Measurements from ENCODE around the gene NHLRC4.
A peak's percentile ranks its signal among the peaks of the same experiment; 100 is the strongest.

NHLRC4 gene

DNA sequence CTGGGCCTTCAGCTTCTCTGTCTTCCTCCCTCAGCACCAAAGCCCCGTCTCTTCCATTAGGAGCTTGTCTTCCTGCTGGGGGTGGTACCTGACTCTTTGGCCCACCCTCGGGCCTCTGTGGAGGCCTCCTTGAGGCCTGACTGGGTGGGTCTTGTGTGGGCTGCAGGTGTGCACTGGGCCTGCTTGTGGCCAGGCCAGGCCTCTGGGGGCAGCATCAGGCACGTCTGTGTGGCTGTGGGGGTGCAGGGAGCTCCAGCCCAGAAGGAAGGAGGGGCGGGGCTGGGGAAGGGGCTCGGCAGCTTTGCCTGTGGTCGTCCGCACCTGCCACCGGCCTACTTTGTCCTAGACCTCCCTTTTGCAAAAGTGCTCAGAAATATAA is 10.0 kb downstream of the NHLRC4 start:
- H3K27me3 Mint-ChIP-seq, result no peaks in the 10 kb centered on the region
- peak overlapping the region; percentile 33 for H3K27ac Mint-ChIP-seq
- DNase-seq, result no peak
- peaks cover 16% of the 10 kb centered on the region for H3K36me3 Mint-ChIP-seq (ENCODE audit: low read depth)
- no peaks in the 10 kb centered on the region for H3K9me3 Mint-ChIP-seq
- H3K4me1 Mint-ChIP-seq (ENCODE audit: low read depth), result peaks cover 4% of the 10 kb centered on the region
- no peak overlapping the region for H3K4me3 Mint-ChIP-seq

DNA sequence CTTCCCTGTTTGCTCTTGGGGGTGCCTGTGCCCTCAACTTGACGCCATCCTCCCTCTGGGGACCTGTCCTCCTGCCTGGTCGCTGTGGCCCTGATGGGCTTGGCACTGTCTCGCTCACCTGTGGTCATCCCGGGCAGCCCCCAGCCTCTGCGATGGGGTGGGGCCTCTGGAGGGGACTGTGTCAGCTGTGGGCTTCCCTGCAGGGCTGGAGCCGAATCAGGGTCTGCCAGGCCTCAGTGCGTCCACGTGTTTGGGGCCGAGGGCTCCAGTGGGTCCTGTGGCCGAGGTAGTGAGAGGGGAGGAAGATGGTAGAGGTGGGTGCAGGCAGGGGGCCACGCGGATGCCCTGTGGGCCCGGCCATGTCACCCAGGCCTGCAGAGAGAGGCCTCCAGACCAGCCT is 11.0 kb downstream of the NHLRC4 start:
- Mint-ChIP-seq H3K9me3 (no peaks in the 10 kb centered on the region), H3K4me1 (ENCODE audit: low read depth) (peaks cover 2% of the 10 kb centered on the region), H3K4me3 (no peak overlapping the region), H3K27ac (no peak overlapping the region), H3K36me3 (ENCODE audit: low read depth) (peaks cover 16% of the 10 kb centered on the region), H3K27me3 (no peaks in the 10 kb centered on the region)
- DNase-seq, result no peak

DNA sequence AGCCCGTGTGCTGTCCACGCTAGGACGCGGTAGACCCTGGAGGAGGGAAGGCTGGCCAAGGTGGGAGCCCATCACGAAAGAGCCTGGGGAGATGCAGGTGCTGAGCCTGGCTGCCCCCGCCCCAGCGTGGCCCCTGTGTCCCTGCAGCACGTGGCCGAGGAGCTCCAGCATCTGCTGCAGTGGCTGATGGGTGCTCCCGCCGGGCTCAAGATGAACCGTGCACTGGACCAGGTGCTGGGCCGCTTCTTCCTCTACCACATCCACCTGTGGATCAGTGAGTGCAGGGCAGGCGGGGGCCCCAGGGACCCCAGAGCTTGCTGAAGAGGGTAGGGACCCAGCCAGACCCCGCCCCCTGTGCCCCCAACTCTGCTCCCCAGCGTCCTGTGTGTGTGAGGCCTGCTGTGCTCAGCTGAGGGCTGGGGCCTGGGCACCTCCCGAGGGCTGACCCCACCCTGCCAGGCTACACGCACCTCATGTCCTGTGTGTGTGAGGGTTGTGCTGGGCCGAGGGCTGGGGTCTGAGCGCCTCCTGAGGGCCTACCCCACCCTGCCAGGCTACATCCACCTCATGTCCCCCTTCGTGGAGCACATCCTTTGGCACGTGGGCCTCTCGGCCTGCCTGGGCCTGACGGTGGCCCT is 11.5 kb downstream of the NHLRC4 start:
- Mint-ChIP-seq H3K4me1 (ENCODE audit: low read depth) (peaks cover 2% of the 10 kb centered on the region), H3K36me3 (ENCODE audit: low read depth) (peaks cover 16% of the 10 kb centered on the region), H3K27me3 (no peaks in the 10 kb centered on the region), H3K9me3 (no peaks in the 10 kb centered on the region), H3K27ac (no peak overlapping the region), H3K4me3 (no peak overlapping the region)
- no peak for DNase-seq

DNA sequence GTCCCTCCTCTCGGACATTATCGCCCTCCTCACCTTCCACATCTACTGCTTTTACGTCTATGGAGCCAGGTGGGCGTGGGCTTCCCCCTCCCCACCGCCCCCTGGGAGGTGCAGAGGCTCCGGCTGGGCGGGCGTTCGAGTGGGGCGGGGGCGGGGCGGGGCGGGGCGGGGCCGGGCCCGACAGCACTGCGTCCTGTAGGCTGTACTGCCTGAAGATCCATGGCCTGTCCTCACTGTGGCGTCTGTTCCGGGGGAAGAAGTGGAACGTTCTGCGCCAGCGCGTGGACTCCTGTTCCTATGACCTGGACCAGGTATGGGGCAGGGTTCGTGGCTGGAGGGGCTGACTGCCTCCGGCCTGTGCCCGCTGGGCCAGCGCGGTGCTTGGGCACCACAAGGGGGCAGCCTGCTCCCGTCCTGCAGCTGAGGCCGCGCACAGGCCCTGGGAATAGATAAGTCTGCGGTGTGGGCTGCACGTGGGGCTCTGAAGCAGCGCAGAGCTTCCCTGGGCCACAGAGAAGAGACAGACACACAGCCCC is 12.1 kb downstream of the NHLRC4 start:
- Mint-ChIP-seq H3K27me3 (no peaks in the 10 kb centered on the region), H3K27ac (no peak overlapping the region), H3K36me3 (ENCODE audit: low read depth) (peaks cover 15% of the 10 kb centered on the region), H3K4me1 (ENCODE audit: low read depth) (peaks cover 2% of the 10 kb centered on the region), H3K9me3 (no peaks in the 10 kb centered on the region), H3K4me3 (no peak overlapping the region)
- peak; percentile 79 for DNase-seq

DNA sequence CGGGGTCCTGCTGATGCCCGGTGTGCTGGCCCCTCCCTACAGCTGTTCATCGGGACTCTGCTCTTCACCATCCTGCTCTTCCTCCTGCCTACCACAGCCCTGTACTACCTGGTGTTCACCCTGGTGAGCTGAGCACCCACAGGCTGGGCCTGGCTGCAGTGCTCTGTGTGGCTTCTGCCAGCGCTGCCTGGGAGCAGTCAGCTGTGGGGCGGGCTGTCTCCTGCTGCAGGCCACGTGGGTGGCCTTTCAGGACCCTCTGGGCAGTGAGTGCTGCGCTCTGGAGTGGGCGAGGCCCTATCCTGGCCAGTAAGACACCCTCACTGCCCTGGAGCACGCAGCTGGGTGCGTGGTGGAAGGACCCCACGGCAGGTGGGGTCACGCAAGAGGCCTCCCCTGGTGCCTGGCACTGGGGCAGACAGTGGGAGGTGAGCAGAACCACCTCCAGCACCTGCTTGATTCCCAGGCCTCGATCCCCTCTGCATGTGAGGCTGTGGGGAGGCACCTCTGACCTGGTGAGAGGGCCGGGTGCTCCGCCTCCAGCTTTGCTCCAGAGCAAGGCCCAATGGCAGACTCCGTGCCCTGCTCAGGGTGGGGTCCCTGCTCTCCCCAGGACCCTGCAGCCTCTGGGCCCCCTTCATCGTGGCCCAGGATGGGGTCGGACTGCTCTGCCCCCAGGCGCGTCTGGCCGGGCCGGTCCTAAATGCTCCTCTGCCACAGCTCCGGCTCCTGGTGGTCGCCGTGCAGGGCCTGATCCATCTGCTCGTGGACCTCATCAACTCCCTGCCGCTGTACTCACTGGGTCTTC is 13.5 kb downstream of the NHLRC4 start:
- no peak overlapping the region for H3K4me3 Mint-ChIP-seq
- H3K36me3 Mint-ChIP-seq (ENCODE audit: low read depth), result peaks cover 9% of the 10 kb centered on the region
- H3K27ac Mint-ChIP-seq, result no peak overlapping the region
- no peaks in the 10 kb centered on the region for H3K9me3 Mint-ChIP-seq
- DNase-seq, result no peak
- peaks cover 2% of the 10 kb centered on the region for H3K4me1 Mint-ChIP-seq (ENCODE audit: low read depth)
- H3K27me3 Mint-ChIP-seq, result no peaks in the 10 kb centered on the region

DNA sequence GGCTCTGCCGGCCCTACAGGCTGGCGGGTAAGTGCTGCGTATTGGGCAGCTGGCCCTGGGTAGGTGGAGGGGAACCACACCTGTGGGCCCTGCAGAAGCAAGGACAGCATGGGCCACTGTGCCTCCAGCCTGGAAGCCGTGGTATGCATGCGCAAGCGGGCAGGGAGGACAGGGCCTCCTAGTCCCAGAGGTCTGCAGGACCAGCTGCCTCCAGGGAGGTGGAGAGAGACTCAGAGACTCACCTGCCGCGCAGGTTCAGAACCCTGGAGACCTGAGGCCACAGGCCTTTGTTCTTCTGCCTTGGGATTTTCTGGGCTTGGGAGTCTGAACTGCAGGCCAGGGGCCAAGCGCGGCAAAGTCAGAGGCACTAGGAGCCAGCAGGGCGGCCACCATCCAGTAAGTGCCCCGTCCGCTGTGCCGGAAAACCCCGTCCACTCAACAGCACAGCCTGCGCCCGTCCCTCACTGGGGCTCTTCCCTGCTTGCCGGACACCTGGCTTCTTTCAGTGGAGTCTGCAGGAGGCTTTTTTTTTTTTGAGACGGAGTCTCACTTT is 14.2 kb downstream of the NHLRC4 start:
- H3K27ac Mint-ChIP-seq, result no peak overlapping the region
- H3K4me1 Mint-ChIP-seq (ENCODE audit: low read depth), result peaks cover 2% of the 10 kb centered on the region
- no peak for DNase-seq

DNA sequence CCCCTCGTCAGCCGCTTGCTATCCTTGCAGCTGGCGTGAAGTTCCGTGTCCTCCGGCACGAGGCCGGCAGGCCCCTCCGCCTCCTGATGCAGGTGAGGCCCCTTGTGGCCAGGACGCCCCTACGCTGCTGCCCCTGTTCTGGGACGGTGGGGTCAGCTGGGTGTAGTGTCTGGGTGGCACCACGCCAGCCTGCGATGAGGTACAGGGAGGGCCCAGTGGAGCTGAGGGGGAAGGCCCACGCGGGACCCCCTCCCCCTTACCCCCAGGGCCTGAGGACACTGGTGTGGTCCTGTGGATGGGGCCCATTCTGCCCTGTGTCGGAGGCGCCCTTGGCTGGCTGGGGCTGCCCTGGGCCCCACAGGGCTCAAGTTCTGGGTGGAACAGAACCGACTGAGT is 15.4 kb downstream of the NHLRC4 start:
- no peak for DNase-seq
- Mint-ChIP-seq H3K4me1 (ENCODE audit: low read depth) (peaks cover 4% of the 10 kb centered on the region), H3K9me3 (no peaks in the 10 kb centered on the region), H3K27me3 (no peaks in the 10 kb centered on the region), H3K36me3 (ENCODE audit: low read depth) (peaks cover 4% of the 10 kb centered on the region), H3K27ac (no peak overlapping the region), H3K4me3 (no peak overlapping the region)

More for the DNA sequence above, 14.2 kb downstream of the NHLRC4 start:
- H3K9me3 Mint-ChIP-seq, result no peaks in the 10 kb centered on the region
- peaks cover 9% of the 10 kb centered on the region for H3K36me3 Mint-ChIP-seq (ENCODE audit: low read depth)
- no peaks in the 10 kb centered on the region for H3K27me3 Mint-ChIP-seq
- no peak overlapping the region for H3K4me3 Mint-ChIP-seq

DNA sequence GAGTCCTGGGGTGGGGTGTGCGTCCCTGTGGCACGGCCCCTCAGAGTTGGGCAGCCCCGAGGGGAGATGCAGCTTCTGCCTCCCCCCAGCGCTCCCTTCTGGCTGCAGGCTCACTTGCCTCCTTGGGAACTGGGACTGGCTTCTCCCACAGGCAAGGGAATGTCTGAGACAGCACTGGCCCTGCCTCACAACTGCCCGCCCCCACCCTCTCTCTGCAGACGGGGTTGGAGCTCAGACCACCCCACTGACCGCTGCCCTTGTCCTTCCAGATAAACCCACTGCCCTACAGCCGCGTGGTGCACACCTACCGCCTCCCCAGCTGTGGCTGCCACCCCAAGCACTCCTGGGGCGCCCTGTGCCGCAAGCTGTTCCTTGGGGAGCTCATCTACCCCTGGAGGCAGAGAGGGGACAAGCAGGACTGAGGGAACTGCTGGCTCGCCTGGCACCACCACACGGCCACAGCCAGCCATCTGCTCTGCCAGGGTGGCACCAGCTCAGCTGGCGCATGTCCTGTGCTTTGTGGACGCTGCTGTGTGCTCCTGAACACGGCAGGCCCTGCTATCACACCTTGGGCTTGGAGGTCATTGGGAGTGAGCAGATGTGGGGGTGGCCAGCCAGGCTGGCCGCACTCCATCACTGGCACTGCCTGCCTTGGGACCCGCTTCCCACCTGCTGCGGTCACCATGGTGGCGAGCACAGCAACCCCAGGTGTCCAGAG is 16.0 kb downstream of the NHLRC4 start:
- no peak for DNase-seq
- Mint-ChIP-seq H3K4me1 (ENCODE audit: low read depth) (peaks cover 7% of the 10 kb centered on the region), H3K27ac (no peak overlapping the region), H3K36me3 (ENCODE audit: low read depth) (peaks cover 9% of the 10 kb centered on the region), H3K4me3 (no peak overlapping the region), H3K9me3 (no peaks in the 10 kb centered on the region), H3K27me3 (no peaks in the 10 kb centered on the region)

DNA sequence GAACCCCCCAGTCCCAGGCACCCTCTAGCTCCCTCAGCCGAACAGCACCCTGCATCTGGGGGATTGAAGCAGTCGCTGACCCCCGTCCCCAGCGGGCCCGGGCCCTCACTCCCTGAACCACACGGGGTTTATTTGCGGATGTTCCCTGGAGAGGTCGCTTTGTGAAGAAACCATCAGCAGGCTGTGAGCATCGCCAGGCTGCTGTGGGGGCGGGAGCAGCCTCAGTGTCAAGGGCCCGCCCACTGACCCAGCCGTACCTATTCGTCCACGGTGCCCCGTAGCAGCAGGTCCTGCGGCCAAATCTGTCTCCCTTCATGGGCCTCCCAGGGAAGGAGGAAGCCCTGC is 16.6 kb downstream of the NHLRC4 start:
- peaks cover 7% of the 10 kb centered on the region for H3K4me1 Mint-ChIP-seq (ENCODE audit: low read depth)
- H3K36me3 Mint-ChIP-seq (ENCODE audit: low read depth), result peaks cover 15% of the 10 kb centered on the region
- H3K27me3 Mint-ChIP-seq, result no peaks in the 10 kb centered on the region
- H3K4me3 Mint-ChIP-seq, result no peak overlapping the region
- H3K27ac Mint-ChIP-seq, result no peak overlapping the region
- no peaks in the 10 kb centered on the region for H3K9me3 Mint-ChIP-seq
- DNase-seq, result no peak

DNA sequence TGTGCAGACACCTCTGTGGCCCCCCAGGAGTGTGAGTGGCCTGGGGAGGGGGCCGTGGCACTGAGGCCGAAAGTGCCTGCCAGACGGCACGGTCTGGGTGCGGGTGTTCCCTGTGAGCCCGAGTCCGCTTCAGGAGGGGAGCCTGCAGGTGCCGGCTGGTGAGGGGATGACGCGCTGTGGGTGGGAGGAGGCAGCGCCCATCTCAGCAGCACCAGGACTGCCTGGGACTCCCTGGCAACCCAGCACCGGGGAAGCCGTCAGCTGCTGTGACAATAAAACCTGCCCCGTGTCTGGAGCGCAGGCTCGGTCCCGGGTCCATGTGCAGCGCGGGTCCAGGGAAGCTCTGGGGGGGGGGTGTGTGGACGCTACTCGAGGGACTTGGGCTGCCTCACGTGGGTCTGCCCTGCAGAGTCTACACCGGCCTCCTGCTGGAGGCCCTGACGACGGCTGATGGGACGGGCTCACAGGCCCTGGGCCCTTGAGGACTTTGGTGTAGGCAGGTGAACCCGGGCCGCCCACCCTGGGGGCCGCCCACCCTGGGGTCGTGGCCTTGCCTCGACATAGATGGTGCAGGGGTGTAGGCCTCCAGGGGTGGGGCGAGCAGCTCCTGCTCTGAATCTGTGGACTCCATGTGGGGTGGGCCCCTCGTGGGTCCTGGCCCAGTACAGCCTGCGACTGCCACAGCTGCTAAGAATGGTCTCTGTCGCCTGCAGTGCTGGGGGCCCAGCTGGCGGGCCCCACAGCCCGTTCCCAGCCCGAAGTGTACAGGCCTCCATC is 17.2 kb downstream of the NHLRC4 start:
- Mint-ChIP-seq H3K27me3 (no peaks in the 10 kb centered on the region), H3K4me3 (no peak overlapping the region), H3K9me3 (no peaks in the 10 kb centered on the region), H3K27ac (no peak overlapping the region), H3K4me1 (ENCODE audit: low read depth) (peaks cover 6% of the 10 kb centered on the region), H3K36me3 (ENCODE audit: low read depth) (peaks cover 18% of the 10 kb centered on the region)
- DNase-seq, result no peak

DNA sequence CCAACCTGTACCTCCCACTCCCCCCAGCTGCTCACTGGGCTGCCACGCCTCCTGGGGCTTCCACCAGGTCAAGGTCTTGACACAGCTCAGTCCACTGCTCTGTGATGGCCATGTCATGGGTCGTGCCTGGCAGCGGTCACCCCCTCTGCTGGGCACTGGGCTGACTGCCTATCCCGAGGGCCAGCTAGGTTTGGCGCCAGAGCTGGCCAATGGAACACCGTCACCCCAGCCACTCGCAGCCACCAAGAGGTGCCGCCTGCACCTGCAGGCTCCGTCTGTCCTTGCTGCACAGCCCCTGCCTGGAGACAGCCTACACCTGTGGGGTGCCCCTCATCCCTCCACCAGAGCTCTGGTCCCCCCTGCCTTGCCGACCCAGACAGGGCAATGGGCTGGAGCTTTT is 18.5 kb downstream of the NHLRC4 start:
- Mint-ChIP-seq H3K4me1 (ENCODE audit: low read depth) (peaks cover 6% of the 10 kb centered on the region), H3K36me3 (ENCODE audit: low read depth) (peaks cover 20% of the 10 kb centered on the region), H3K9me3 (no peaks in the 10 kb centered on the region), H3K27ac (no peak overlapping the region), H3K27me3 (no peaks in the 10 kb centered on the region), H3K4me3 (no peak overlapping the region)
- no peak for DNase-seq

DNA sequence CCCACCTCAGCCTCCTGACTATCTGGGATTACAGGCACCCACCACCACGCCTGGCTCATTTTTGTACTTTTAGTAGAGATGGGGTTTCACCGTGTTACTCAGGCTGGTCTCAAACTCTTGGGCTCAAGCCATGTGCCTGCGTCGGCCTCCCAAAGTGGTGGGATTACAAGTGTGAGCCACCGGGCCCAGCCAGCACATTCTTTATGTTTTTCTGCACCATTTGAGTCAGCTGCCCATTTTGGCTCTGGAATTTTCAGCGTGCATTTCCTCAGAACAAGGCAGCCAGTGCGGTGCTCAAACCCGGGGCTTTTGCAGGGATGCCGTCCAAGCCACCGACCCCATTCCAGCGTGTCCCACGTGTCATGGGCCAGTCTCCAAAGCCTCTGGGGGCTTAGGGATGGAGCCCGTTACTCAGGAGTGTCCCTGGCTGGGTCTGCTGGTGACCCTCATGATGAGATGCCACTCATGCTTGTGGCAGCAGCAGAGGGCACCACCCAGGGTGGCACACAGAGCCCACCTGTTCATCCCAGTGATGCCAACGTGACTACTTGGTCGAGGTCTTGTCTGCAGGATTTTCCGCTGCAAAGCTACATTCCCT is 19.3 kb downstream of the NHLRC4 start:
- DNase-seq, result no peak
- H3K27ac Mint-ChIP-seq, result no peak overlapping the region
- H3K27me3 Mint-ChIP-seq, result no peaks in the 10 kb centered on the region
- H3K4me1 Mint-ChIP-seq (ENCODE audit: low read depth), result peaks cover 12% of the 10 kb centered on the region
- no peaks in the 10 kb centered on the region for H3K9me3 Mint-ChIP-seq
- H3K4me3 Mint-ChIP-seq, result no peak overlapping the region
- peaks cover 21% of the 10 kb centered on the region for H3K36me3 Mint-ChIP-seq (ENCODE audit: low read depth)

DNA sequence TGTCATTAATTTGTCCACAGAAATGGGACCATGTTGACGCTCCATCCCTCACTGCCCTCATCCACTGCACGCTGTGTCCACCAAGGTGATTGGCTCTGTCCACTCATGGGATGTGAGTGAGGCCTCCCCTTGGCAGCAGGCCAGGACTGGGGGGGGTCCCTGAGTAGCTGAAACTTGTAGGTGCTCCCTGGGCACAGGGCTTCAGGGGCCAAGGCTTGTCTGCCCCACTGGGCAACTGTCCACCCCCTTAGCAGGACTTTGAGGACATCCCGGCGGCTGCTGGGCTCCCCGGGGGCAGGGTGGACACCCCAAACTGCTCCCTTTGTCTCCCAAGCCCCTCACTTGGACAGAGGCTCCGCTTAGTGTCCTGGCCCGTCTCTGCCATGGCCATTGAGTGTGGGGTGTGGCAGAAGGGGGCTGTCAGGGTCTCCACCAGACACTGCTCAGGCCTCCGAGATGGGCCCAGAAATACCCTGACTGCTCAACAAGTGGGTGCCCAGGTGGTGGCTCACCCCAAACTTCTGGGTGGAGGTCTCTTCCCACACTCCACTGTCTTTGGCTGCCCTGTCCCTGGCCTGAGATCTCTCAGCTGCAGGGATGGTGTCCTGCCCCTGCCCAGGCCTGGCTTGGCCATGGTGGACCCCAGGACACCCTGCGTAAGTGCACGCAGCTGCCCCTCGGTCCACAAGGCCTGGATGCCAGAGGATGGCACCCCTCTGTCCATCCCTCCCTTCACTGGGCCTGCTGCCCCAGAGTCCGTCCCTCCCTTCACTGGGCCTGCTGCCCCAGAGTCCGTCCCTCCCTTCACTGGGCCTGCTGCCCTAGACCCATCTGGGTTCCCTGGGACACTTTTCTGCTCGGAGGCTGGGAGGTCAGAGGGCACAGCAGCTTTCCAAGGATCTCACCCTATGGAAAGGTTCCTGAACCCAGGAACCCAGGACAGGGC is 20.1 kb downstream of the NHLRC4 start:
- peaks cover 20% of the 10 kb centered on the region for H3K36me3 Mint-ChIP-seq (ENCODE audit: low read depth)
- no peaks in the 10 kb centered on the region for H3K9me3 Mint-ChIP-seq
- H3K4me3 Mint-ChIP-seq, result peak overlapping the region; percentile 92
- H3K27ac Mint-ChIP-seq, result peak overlapping the region; percentile 98
- no peaks in the 10 kb centered on the region for H3K27me3 Mint-ChIP-seq
- DNase-seq, result no peak
- H3K4me1 Mint-ChIP-seq (ENCODE audit: low read depth), result peaks cover 17% of the 10 kb centered on the region

All from activated T-cell treated with anti-CD3 and anti-CD28 coated beads, Interleukin-2, amount 50 U/mL, for 24 hours (primary cell).